DOHH2 (cell line): ENCODE data around the gene ASCC2.

ENCODE experiments used
- H3F3A ChIP-seq: fragments of 200-600 bp; sonication (generic), shearing (Covaris generic); 2 replicates; pipeline ENCODE4 v1.6.0; 2016; ENCODE audit warnings: antibody characterized with exemption, mild to moderate bottlenecking; ENCODE audit not compliant: control insufficient read depth, insufficient read depth
- H3K27ac ChIP-seq: fragments of 200-600 bp; sonication (generic); 2 replicates; pipeline ENCODE4 v1.5.1; 2014; ENCODE audit warnings: low read depth, mild to moderate bottlenecking, low read length, moderate library complexity
- H3K27me3 ChIP-seq: fragments of 200-600 bp; sonication (generic); 2 replicates; pipeline ENCODE4 v1.6.1; 2014; ENCODE audit warnings: mild to moderate bottlenecking, low read length, mixed read lengths; ENCODE audit not compliant: control insufficient read depth
- H3K36me3 ChIP-seq: fragments of 200-600 bp; sonication (generic); 2 replicates; pipeline ENCODE4 v1.6.1; 2014; ENCODE audit warnings: mild to moderate bottlenecking, low read length, moderate library complexity, mixed read lengths; ENCODE audit not compliant: control insufficient read depth
- H3K4me1 ChIP-seq: fragments of 200-600 bp; sonication (generic); 2 replicates; pipeline ENCODE4 v1.6.1; 2014; ENCODE audit warnings: mild to moderate bottlenecking, low read length, mixed read lengths; ENCODE audit not compliant: control insufficient read depth
- H3K4me2 ChIP-seq: fragments of 200-600 bp; sonication (generic); 2 replicates; pipeline ENCODE4 v1.6.0; 2014; ENCODE audit warnings: mild to moderate bottlenecking, low read length, moderate library complexity
- H3K4me3 ChIP-seq: fragments of 200-600 bp; sonication (generic); 2 replicates; pipeline ENCODE4 v1.5.1; 2014; ENCODE audit warnings: mild to moderate bottlenecking, low read length, mixed read lengths
- H3K79me2 ChIP-seq: fragments of 200-600 bp; sonication (generic); 2 replicates; pipeline ENCODE4 v1.6.1; 2014; ENCODE audit warnings: mild to moderate bottlenecking, low read length, mixed read lengths; ENCODE audit not compliant: control insufficient read depth
- H3K9me2 ChIP-seq: fragments of 200-600 bp; sonication (generic); replicated peaks from 2 replicates; pipeline ENCODE4 v1.6.1; 2014; ENCODE audit warnings: mild to moderate bottlenecking, low read length, mixed read lengths; ENCODE audit not compliant: control insufficient read depth
- H3K9me3 ChIP-seq: fragments of 200-600 bp; sonication (generic); 2 replicates; pipeline ENCODE4 v1.6.1; 2014; ENCODE audit warnings: antibody characterized with exemption, low read length, mixed read lengths; ENCODE audit not compliant: control insufficient read depth, insufficient read depth
- H4K20me1 ChIP-seq: fragments of 200-600 bp; sonication (generic); 2 replicates; pipeline ENCODE4 v1.6.0; 2014; ENCODE audit warnings: low read depth, mild to moderate bottlenecking, antibody characterized with exemption, low read length, moderate library complexity; ENCODE audit not compliant: control insufficient read depth, insufficient read depth
- CTCF ChIP-seq: fragments of 200-600 bp; sonication (generic); IDR thresholded peaks from one replicate; pipeline ENCODE4 v1.5.1; 2014; ENCODE audit warnings: antibody characterized with exemption, mild to moderate bottlenecking, low read depth, low read length; ENCODE audit not compliant: poor library complexity, severe bottlenecking
- EZH2phosphoT487 ChIP-seq: fragments of 200-600 bp; sonication (generic); IDR thresholded peaks from 2 replicates; pipeline ENCODE4 v1.6.1; 2017; ENCODE audit warnings: borderline replicate concordance, mild to moderate bottlenecking, antibody characterized with exemption, low read length, moderate library complexity, mixed read lengths

The ASCC2 gene

DNA sequence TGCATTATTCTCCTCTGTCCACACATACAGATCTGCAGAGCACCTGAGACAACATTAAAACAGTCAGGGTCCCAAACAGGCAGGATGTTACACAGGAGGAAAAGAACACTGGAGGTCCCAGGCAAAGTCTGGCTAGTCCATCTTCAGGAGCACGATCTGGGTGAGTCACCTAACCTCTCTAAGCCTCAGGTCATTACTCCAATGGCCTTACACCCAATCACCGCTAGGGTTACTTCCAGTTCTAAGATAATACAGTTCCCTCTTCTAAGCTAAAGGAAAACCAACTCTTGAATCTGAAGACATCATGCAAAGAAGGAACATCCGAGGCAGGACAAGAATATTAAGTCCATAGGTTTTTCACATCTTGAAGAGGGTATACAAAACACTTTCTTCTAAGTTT, 24.5 kb downstream of the ASCC2 start:
- H3K4me3 ChIP-seq, result no peak overlapping the region
- no peaks in the 10 kb centered on the region for H3F3A ChIP-seq
- no peak overlapping the region for H3K4me2 ChIP-seq
- no peaks in the 10 kb centered on the region for H3K27me3 ChIP-seq
- no peak overlapping the region for H3K27ac ChIP-seq
- H3K36me3 ChIP-seq, result peaks cover 72% of the 10 kb centered on the region
- no peaks in the 10 kb centered on the region for H3K9me3 ChIP-seq
- no peaks in the 10 kb centered on the region for H3K4me1 ChIP-seq
- H4K20me1 ChIP-seq, result no peaks in the 10 kb centered on the region
- H3K79me2 ChIP-seq, result no peaks in the 10 kb centered on the region
- H3K9me2 ChIP-seq, result no peaks in the 10 kb centered on the region
- TF ChIP-seq CTCF, result no peak
- TF ChIP-seq EZH2phosphoT487, result no peak

GRCh38 chr22:29813126-29813525, 24.9 kb downstream of the ASCC2 start:
- no peaks in the 10 kb centered on the region for H3K9me2 ChIP-seq
- TF ChIP-seq EZH2phosphoT487 (no peak), CTCF (no peak)
- H4K20me1 ChIP-seq, result no peaks in the 10 kb centered on the region
- H3K4me3 ChIP-seq, result no peak overlapping the region
- H3K27me3 ChIP-seq, result no peaks in the 10 kb centered on the region
- H3K27ac ChIP-seq, result no peak overlapping the region
- H3K79me2 ChIP-seq, result no peaks in the 10 kb centered on the region
- H3K4me2 ChIP-seq, result no peak overlapping the region
- no peaks in the 10 kb centered on the region for H3K4me1 ChIP-seq
- H3K9me3 ChIP-seq, result no peaks in the 10 kb centered on the region
- H3F3A ChIP-seq, result no peaks in the 10 kb centered on the region
- H3K36me3 ChIP-seq, result peaks cover 75% of the 10 kb centered on the region

DNA sequence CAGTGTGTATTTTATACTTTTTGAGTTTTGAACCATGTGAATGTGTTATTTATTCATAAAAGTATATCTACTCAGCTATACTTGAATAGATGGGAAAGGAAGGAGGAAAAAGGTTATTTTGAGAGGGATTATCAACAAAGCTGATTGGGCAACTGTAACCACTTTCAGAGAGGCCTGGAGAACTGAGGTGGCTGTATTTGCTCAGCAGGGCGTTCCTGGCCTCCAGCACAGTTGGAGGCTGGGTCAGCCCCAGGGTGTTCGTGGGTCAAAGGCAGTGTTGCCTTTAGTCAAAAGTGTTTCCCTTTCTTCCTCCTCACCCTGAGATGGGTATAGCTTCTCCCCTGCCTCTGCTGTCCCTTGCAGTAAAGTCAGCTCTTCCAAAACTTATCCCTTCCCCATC, 26.7 kb downstream of the ASCC2 start:
- Histone ChIP-seq H3K4me1 (no peaks in the 10 kb centered on the region), H3K79me2 (no peaks in the 10 kb centered on the region), H3K4me3 (no peak overlapping the region), H3K27ac (no peak overlapping the region), H3K36me3 (peaks cover 76% of the 10 kb centered on the region), H3K9me2 (no peaks in the 10 kb centered on the region), H3K27me3 (no peaks in the 10 kb centered on the region), H3K9me3 (no peaks in the 10 kb centered on the region), H3K4me2 (no peak overlapping the region), H4K20me1 (no peaks in the 10 kb centered on the region), H3F3A (no peaks in the 10 kb centered on the region)
- TF ChIP-seq CTCF, result no peak
- no peak for TF ChIP-seq EZH2phosphoT487

DNA sequence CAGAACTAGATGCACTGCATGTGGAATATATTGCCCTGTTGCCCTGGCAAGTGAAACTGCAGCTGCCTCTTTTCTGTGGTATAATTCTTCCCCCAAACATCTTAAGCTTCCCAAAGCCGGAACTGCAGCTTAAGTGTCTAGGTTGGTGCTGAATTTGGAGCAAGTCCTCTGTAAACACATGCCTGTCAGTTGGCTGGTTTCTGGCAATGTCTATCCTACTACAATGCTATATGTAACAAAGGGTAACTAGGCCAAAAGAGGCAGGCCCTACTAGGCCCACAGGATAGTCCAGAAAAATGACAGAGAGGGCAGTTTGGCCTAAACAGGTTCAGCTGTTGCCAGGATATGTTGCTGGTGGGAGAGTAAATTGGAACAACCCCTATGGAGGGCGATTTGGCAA, 27.9 kb downstream of the ASCC2 start:
- Histone ChIP-seq H3K36me3 (peaks cover 75% of the 10 kb centered on the region), H3K4me1 (no peaks in the 10 kb centered on the region), H3F3A (no peaks in the 10 kb centered on the region), H3K9me3 (no peaks in the 10 kb centered on the region), H3K27me3 (no peaks in the 10 kb centered on the region), H4K20me1 (no peaks in the 10 kb centered on the region), H3K9me2 (no peaks in the 10 kb centered on the region), H3K4me3 (no peak overlapping the region), H3K79me2 (no peaks in the 10 kb centered on the region), H3K27ac (no peak overlapping the region), H3K4me2 (no peak overlapping the region)
- no peak for TF ChIP-seq EZH2phosphoT487
- TF ChIP-seq CTCF, result no peak
